ENCODE data around the gene IRF4.

The IRF4 gene

GRCh38 chr6:345747-346385 is 45.7 kb upstream of the IRF4 start:
- H3K4me2 ChIP-seq (ENCODE audit: low read depth, low read length, poor library complexity, severe bottlenecking), result no peak overlapping the region
- no peak overlapping the region for H2AFZ ChIP-seq (ENCODE audit: low read length)
- no peak overlapping the region for H3K9ac ChIP-seq (ENCODE audit: low read depth, low read length, poor library complexity, severe bottlenecking)
- H3K9me2 ChIP-seq (replicated peaks; ENCODE audit: low read depth, low read length), result no peaks in the 10 kb centered on the region
- H3F3A ChIP-seq (ENCODE audit: low read depth), result no peaks in the 10 kb centered on the region
- H3K9me3 ChIP-seq (ENCODE audit: insufficient read depth, low read depth, low read length), result no peaks in the 10 kb centered on the region
- peaks cover 26% of the 10 kb centered on the region; the same call in 1 of the 2 replicates for H3K36me3 ChIP-seq (ENCODE audit: insufficient read depth, low read length)
- peaks cover 27% of the 10 kb centered on the region for H3K4me1 ChIP-seq (ENCODE audit: insufficient read depth, low read length, poor library complexity, severe bottlenecking)
- TF ChIP-seq CTCF (conservative IDR thresholded peaks at IDR 0.05; ENCODE audit: low read length) (no peak), EZH2phosphoT487 (IDR thresholded peaks at IDR 0.05; ENCODE audit: borderline replicate concordance) (no peak)
- no peaks in the 10 kb centered on the region for H3K27me3 ChIP-seq (ENCODE audit: insufficient read depth, low read length, poor library complexity, severe bottlenecking)
- no peaks in the 10 kb centered on the region for H4K20me1 ChIP-seq (ENCODE audit: insufficient read depth, low read length, poor library complexity, severe bottlenecking)
- no peak overlapping the region for H3K4me3 ChIP-seq (ENCODE audit: low read length, poor library complexity, severe bottlenecking)
- H3K79me2 ChIP-seq (ENCODE audit: insufficient read depth, low read length), result no peaks in the 10 kb centered on the region

GRCh38 chr6:346386-347030 is 45.0 kb upstream of the IRF4 start:
- Histone ChIP-seq H3K36me3 (ENCODE audit: insufficient read depth, low read length) (peaks cover 26% of the 10 kb centered on the region; the same call in 1 of the 2 replicates), H3K9me3 (ENCODE audit: insufficient read depth, low read depth, low read length) (no peaks in the 10 kb centered on the region), H3K4me2 (ENCODE audit: low read depth, low read length, poor library complexity, severe bottlenecking) (no peak overlapping the region), H4K20me1 (ENCODE audit: insufficient read depth, low read length, poor library complexity, severe bottlenecking) (no peaks in the 10 kb centered on the region), H2AFZ (ENCODE audit: low read length) (no peak overlapping the region), H3K4me1 (ENCODE audit: insufficient read depth, low read length, poor library complexity, severe bottlenecking) (peaks cover 21% of the 10 kb centered on the region), H3K79me2 (ENCODE audit: insufficient read depth, low read length) (no peaks in the 10 kb centered on the region), H3K9me2 (replicated peaks; ENCODE audit: low read depth, low read length) (no peaks in the 10 kb centered on the region), H3F3A (ENCODE audit: low read depth) (no peaks in the 10 kb centered on the region), H3K9ac (ENCODE audit: low read depth, low read length, poor library complexity, severe bottlenecking) (no peak overlapping the region), H3K27me3 (ENCODE audit: insufficient read depth, low read length, poor library complexity, severe bottlenecking) (no peaks in the 10 kb centered on the region), H3K4me3 (ENCODE audit: low read length, poor library complexity, severe bottlenecking) (no peak overlapping the region)
- no peak for TF ChIP-seq CTCF (conservative IDR thresholded peaks at IDR 0.05; ENCODE audit: low read length)
- TF ChIP-seq EZH2phosphoT487 (IDR thresholded peaks at IDR 0.05; ENCODE audit: borderline replicate concordance), result no peak

GRCh38 chr6:347232-347631 is 44.3 kb upstream of the IRF4 start:
- Histone ChIP-seq H2AFZ (ENCODE audit: low read length) (no peak overlapping the region), H3K79me2 (ENCODE audit: insufficient read depth, low read length) (no peaks in the 10 kb centered on the region), H3K36me3 (ENCODE audit: insufficient read depth, low read length) (peaks cover 26% of the 10 kb centered on the region; the same call in 1 of the 2 replicates), H3K27me3 (ENCODE audit: insufficient read depth, low read length, poor library complexity, severe bottlenecking) (no peaks in the 10 kb centered on the region), H3K4me2 (ENCODE audit: low read depth, low read length, poor library complexity, severe bottlenecking) (no peak overlapping the region), H3K9ac (ENCODE audit: low read depth, low read length, poor library complexity, severe bottlenecking) (no peak overlapping the region), H4K20me1 (ENCODE audit: insufficient read depth, low read length, poor library complexity, severe bottlenecking) (no peaks in the 10 kb centered on the region), H3K9me3 (ENCODE audit: insufficient read depth, low read depth, low read length) (no peaks in the 10 kb centered on the region), H3K4me1 (ENCODE audit: insufficient read depth, low read length, poor library complexity, severe bottlenecking) (peaks cover 15% of the 10 kb centered on the region), H3F3A (ENCODE audit: low read depth) (no peaks in the 10 kb centered on the region), H3K4me3 (ENCODE audit: low read length, poor library complexity, severe bottlenecking) (no peak overlapping the region), H3K9me2 (replicated peaks; ENCODE audit: low read depth, low read length) (no peaks in the 10 kb centered on the region)
- TF ChIP-seq CTCF (conservative IDR thresholded peaks at IDR 0.05; ENCODE audit: low read length) (no peak), EZH2phosphoT487 (IDR thresholded peaks at IDR 0.05; ENCODE audit: borderline replicate concordance) (no peak)

Measured in Loucy (cell line).